Tibial nerve (tissue), 4 donors: ENCODE measurements around the gene PHLPP2. TPM values are rescaled to one million over a fixed set of nuclear protein-coding genes. Genes with fewer than 3 reads are reported as not detected.

Experiments
- DNase-seq, 2 donors: peaks; one replicate each; pipeline ENCODE4 v3.0.0-alpha.2; 2019; ENCODE audit warnings: low spot score in 2 of 2
- H3K27ac ChIP-seq, 4 donors: fragments of 200-600 bp; sonication (generic) in 3 of 4; one replicate each; pipeline ENCODE4 v1.5.1; 2017 to 2019; ENCODE audit warnings: mild to moderate bottlenecking in 1 of 4
- H3K27me3 ChIP-seq, 2 donors: fragments of 200-600 bp; sonication (generic) in 1 of 2; one replicate each; pipeline versions ENCODE4 v1.5.1 to v1.6.0; 2017 to 2019
- H3K36me3 ChIP-seq, 3 donors: fragments of 200-600 bp; sonication (generic); one replicate each; pipeline ENCODE4 v1.5.1; 2018 to 2019
- H3K4me1 ChIP-seq, 4 donors: fragments of 200-600 bp; sonication (generic) in 3 of 4; one replicate each; pipeline ENCODE4 v1.5.1; 2017 to 2019
- H3K4me3 ChIP-seq, 4 donors: fragments of 200-600 bp; sonication (generic) in 3 of 4; one replicate each; pipeline ENCODE4 v1.5.1; 2017 to 2019; ENCODE audit warnings: mild to moderate bottlenecking in 1 of 4, moderate library complexity in 1 of 4
- H3K9me3 ChIP-seq, 4 donors: fragments of 200-600 bp; sonication (generic) in 3 of 4; one replicate each; pipeline ENCODE4 v1.5.1; 2017 to 2019
- CTCF ChIP-seq, 5 experiments: fragments of 200-600 bp in 3 of 5; fragments of 450-650 bp in 2 of 5; sonication (generic) in 3 of 5; IDR thresholded peaks; one replicate each; pipeline ENCODE4 v1.5.1; 2016 to 2019; ENCODE audit warnings: antibody characterized with exemption in 5 of 5, mild to moderate bottlenecking in 3 of 5, moderate library complexity in 2 of 5
- EP300 ChIP-seq, 2 donors: sonication (generic); formaldehyde crosslinking; IDR thresholded peaks; one replicate each; pipeline ENCODE4 v1.6.1; 2017; ENCODE audit warnings: antibody characterized with exemption in 2 of 2, mild to moderate bottlenecking in 1 of 2
- POLR2A ChIP-seq, 2 donors: fragments of 450-650 bp; IDR thresholded peaks; one replicate each; pipeline ENCODE4 v1.6.1; 2017; ENCODE audit warnings: antibody characterized with exemption in 2 of 2, mild to moderate bottlenecking in 2 of 2, moderate library complexity in 2 of 2
- WGBS, 2 donors: methylation state at CpG; one replicate each; pipeline ENCODE4 v1.1.5; 2018; 5-methylcytosine and 5-hydroxymethylcytosine counted together
- total RNA-seq, 4 donors: library from RNA; depleted of rRNA; stranded (reverse); fragments of >200 nt; gene quantifications; one replicate each; pipeline ENCODE4 v1.1.0, GENCODE V29; 2016

Gene PHLPP2
- total RNA-seq, 4 donors from 2014 or later = 13.8 to 18.2 (median 16.2) TPM

- Histone ChIP-seq H3K9me3 (no peaks in the 10 kb centered on the region), H3K27me3 (no peaks in the 10 kb centered on the region), H3K36me3 (no peaks in the 10 kb centered on the region), H3K4me3 (peak overlapping the region; percentile 77 to 97 (median 80)), H3K27ac (peak overlapping the region; percentile 73 to 95 (median 91)), H3K4me1 (peaks cover 0 to 34% (median 15%) of the 10 kb centered on the region in 4 donors)
- TF ChIP-seq CTCF (IDR thresholded peaks at IDR 0.05) (no peak), EP300 (IDR thresholded peaks at IDR 0.05) (peak in 1 of 2 donors; percentile 40)
- DNase-seq = peak; percentile 30 to 38
- 0 to 1% methylated on average over 15 to 34 of the region's 59 CpGs for WGBS, 2 donors
Measured at GRCh38 chr16:71722801-71723536, 1.5 kb downstream of the PHLPP2 start.

GRCh38 chr16:71721066-71721740, 3.3 kb downstream of the PHLPP2 start:
- no peak overlapping the region for H3K27ac ChIP-seq
- no peaks in the 10 kb centered on the region for H3K36me3 ChIP-seq
- H3K27me3 ChIP-seq = no peaks in the 10 kb centered on the region
- WGBS, 2 donors = 80 to 83% methylated on average over 7 to 8 of the region's 8 CpGs
- H3K4me1 ChIP-seq = peaks cover 0 to 22% (median 6%) of the 10 kb centered on the region in 4 donors
- no peak for DNase-seq
- TF ChIP-seq EP300 (IDR thresholded peaks at IDR 0.05) (no peak), POLR2A (IDR thresholded peaks at IDR 0.05) (no peak), CTCF (IDR thresholded peaks at IDR 0.05) (no peak)
- no peak overlapping the region for H3K4me3 ChIP-seq
- no peaks in the 10 kb centered on the region for H3K9me3 ChIP-seq

DNA sequence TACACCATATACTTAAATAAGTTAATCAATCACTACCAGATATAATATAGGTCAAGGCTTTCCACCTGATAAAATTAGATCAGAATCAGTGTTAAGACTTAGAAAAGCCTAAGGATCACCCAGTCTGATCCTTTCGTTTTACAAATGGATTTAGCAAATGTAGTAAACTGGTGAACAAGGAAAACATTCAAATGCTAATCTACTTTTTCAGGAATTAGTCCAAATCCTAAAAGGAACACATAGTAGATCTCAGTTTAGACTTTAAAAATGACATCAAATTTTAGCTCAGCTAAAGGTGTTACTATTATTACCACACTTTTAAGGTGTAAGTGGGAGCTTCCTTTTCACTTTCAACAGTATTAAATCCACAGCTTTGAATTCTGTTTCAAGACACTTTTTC, 12.0 kb downstream of the PHLPP2 start:
- H3K4me1 ChIP-seq = peaks cover 0 to 21% (median 0%) of the 10 kb centered on the region in 4 donors
- 45 to 57% methylated on average over 1 of the region's 1 CpG for WGBS, 2 donors
- H3K4me3 ChIP-seq = no peak overlapping the region
- no peaks in the 10 kb centered on the region for H3K27me3 ChIP-seq
- H3K27ac ChIP-seq = no peak overlapping the region
- H3K36me3 ChIP-seq = no peaks in the 10 kb centered on the region
- no peak for DNase-seq
- no peaks in the 10 kb centered on the region for H3K9me3 ChIP-seq
- TF ChIP-seq CTCF (IDR thresholded peaks at IDR 0.05) (no peak), EP300 (IDR thresholded peaks at IDR 0.05) (no peak), POLR2A (IDR thresholded peaks at IDR 0.05) (no peak)

DNA sequence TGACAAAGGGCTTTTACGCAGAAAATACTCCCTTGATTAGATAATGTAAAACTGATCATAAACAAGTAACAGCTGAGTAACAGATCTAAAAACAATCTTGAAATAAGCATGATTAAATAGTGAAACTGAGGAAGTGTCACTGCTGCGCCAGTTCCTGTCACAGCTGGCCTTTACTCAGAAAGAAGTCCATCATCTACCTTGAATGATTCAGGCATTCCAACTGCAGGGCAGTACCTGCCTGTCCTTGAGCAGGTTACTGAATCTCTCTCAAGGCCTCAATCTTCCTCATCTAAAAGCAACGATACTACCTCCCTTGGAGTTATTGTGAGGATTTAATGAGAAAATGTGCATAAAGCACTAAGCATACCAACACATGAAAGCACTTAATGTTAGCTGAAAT, 12.7 kb downstream of the PHLPP2 start:
- WGBS, 2 donors = 55 to 77% methylated on average over 3 of the region's 3 CpGs
- no peak for DNase-seq
- no peak for TF ChIP-seq CTCF (IDR thresholded peaks at IDR 0.05)
- no peak for TF ChIP-seq EP300 (IDR thresholded peaks at IDR 0.05)
- TF ChIP-seq POLR2A (IDR thresholded peaks at IDR 0.05) = no peak
- no peaks in the 10 kb centered on the region for H3K9me3 ChIP-seq
- no peak overlapping the region for H3K27ac ChIP-seq
- H3K4me1 ChIP-seq = peaks cover 0 to 24% (median 0%) of the 10 kb centered on the region in 4 donors
- no peaks in the 10 kb centered on the region for H3K27me3 ChIP-seq
- H3K36me3 ChIP-seq = no peaks in the 10 kb centered on the region
- no peak overlapping the region for H3K4me3 ChIP-seq

DNA sequence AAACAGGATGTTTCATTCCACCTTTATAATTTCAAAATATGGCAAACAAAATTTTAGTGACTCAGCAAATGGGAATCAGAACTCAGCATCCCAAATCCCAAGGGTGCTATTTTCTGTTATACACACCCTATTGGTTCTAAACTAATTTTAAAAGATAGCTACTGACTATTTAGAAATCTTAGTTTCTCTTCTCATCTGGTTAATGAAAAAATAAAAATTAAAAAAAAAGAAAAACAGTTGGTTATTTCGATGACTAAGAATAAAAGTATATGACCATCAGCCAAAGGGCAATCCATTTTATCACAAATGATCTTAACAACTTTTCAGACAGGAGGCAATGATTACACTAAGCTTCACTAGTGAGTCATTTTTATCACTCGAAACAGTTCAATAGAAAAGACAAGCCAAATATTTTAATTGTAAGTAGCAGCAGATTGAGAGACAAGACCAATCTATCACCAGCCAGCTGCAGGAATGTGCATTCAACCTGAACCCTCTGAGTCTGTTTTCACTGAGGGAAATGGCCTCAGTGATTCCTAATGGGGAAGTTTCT, 15.2 kb downstream of the PHLPP2 start:
- Histone ChIP-seq H3K27me3 (no peaks in the 10 kb centered on the region), H3K4me1 (peaks cover 0 to 24% (median 0%) of the 10 kb centered on the region in 4 donors), H3K27ac (no peak overlapping the region), H3K36me3 (no peaks in the 10 kb centered on the region), H3K4me3 (no peak overlapping the region), H3K9me3 (no peaks in the 10 kb centered on the region)
- DNase-seq = no peak
- TF ChIP-seq CTCF (IDR thresholded peaks at IDR 0.05) = no peak
- no peak for TF ChIP-seq EP300 (IDR thresholded peaks at IDR 0.05)
- no peak for TF ChIP-seq POLR2A (IDR thresholded peaks at IDR 0.05)
- 51 to 56% methylated on average over 2 of the region's 2 CpGs for WGBS, 2 donors
